Stimulated activated CD4-positive, alpha-beta T cell treated with anti-CD3 and anti-CD28 coated beads, Interleukin-2, amount 100 ng/mL, for 48 hours (primary cell): ENCODE data around the gene JAKMIP2.

Experiments
- DNase-seq, 2 donors: peaks; one replicate each; pipeline ENCODE4 v3.0.0-alpha.2; 2020

The JAKMIP2 gene

DNA sequence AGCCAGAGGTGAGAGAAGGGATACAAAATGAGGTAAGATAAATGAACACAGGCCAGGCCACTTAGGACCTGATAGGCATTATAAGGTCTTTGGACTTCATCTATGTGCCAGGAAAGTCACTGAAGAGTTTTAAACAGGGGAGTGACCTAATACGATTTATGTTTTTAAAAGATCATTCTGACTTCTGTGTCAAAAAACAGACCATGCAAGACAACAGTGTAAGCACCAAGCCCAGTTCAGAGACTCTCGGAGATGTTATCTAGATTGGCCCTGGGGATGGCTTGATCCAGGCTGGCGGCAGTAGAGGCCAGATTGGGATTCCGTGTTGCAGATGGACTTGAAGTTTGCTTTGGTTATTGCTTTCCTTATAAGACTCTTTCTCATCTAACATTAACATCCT lies 229.6 kb downstream of the JAKMIP2 start:
- no peak for DNase-seq

DNA sequence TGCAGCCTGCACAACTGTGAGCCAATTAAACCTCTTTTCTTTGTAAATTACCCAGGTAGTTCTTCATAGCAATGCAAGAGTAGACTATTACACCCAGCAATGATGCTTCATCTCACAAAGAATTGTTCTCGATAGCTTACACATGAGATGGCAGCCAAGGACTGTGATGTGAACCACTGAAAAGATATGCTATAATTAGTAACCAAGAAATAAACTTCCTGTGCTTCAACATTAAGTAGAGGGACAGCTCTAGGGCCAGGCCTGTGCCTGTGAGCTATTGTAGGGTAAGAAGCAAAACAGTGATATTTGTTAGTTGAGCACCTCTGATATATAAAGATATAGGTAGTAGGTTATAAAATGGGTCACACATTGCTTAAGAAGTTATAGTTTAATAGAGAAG lies 230.9 kb downstream of the JAKMIP2 start:
- no peak for DNase-seq

DNA sequence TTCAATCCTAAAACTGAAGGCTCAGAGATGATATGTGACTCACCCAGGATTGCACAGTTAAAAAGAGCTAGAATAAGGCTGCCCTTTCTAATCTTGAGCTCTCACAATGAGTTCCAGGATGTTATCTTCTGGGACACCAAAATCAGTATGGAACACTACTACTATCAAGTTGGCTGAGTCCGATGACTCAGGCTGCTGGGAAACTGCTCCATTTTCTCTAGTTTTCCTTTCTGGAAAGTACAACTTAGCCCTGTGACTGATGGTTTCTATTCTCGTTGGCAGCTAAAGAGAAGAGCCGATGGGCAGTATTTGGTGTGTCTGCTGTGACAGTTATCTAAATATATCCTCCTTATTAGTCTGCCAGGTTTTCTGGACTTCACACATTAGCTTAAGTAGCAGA lies 234.8 kb downstream of the JAKMIP2 start:
- no peak for DNase-seq

DNA sequence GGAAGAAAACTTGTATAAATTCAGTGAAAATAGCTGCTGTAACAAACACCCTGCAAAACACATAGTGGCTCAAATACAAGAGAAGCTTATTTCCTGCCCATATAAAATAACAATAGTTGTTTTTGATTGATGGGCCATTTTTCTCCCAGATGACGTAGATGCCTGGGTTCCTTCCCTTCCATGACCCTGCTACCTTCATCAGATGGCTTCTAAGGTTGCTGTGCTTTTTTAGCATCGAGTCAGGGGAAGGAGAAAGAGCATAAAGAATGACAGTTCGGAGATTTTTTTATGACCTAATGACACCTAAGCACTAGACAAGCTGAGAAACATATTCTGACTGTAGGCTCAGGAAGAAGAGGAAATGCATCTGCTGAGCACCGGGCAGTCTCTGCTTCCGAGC lies 238.0 kb downstream of the JAKMIP2 start:
- DNase-seq: no peak

DNA sequence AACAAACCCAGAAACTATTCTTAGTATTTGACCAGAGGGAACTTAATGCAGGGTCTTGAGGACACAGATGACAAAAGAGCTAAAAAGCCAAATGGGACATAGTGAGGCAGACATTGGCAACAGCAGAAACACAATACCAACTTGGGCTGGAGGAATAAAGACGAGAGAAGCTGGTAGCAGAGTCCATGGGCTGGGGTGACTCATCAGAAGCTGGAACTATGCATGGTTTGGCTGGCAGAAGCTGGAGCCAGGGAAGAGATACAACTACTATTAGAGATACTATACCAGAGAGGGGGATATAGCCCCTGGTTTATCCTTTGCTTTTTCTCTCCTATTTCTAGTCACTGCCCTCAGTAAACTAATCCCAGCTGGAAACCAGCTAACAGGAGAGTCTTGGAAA lies 243.5 kb downstream of the JAKMIP2 start:
- DNase-seq: no peak

DNA sequence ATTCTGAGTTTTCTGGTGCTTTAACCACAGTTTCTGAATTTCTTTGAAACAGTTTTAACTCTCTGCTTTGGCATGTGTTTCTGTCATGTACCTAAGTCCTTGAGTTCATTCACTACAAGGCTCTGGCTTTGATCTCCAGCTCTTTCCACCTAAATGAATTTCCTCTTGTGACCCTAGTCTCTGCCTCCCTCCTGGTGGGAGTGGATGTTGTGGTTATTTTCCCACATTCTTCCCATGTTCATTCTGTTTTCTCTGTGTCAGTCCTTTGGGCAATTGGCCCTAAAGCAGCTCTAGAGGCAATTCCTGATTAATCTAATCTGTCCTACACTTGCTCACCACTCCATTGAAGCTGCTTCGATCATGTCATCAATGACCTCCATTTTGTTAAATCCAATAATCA lies 244.3 kb downstream of the JAKMIP2 start:
- no peak for DNase-seq
